ENCODE results near the gene MVP. TPM values are rescaled to one million over a fixed set of nuclear protein-coding genes. Genes with fewer than 3 reads are reported as not detected.
"Not testable (repeated sequence)": the region's sequence is repeated elsewhere in the genome, so short reads cannot be mapped to it uniquely, and the experiment has no call there.

Gene MVP
- total RNA-seq (10 to 100 TPM; 27.9 to 75.9 (median 51.6) TPM), polyA plus RNA-seq (10 to 100 TPM; 17.6 to 34.3 (median 34.1) TPM)
- long read RNA-seq, donor 1, transcript MVP-201 (15 exons, 2,870 nt) = major isoform, 11 of 42 reads
- long read RNA-seq, donor 1, partial matches to known transcripts = 26 of 42 reads
- long read RNA-seq, donor 1, other reads (novel, unspliced or antisense) = 1 of 42 reads
- long read RNA-seq, donor 2, transcript MVP-201 (15 exons, 2,870 nt) = major isoform, 63 of 182 reads
- long read RNA-seq, donor 2, transcript MVP-202 (15 exons, 2,925 nt) = minor isoform, 18 of 182 reads
- long read RNA-seq, donor 2, partial matches to known transcripts = 95 of 182 reads
- long read RNA-seq, donor 2, other reads (novel, unspliced or antisense) = 6 of 182 reads

GRCh38 chr16:29820271-29820701 is at the start of gene MVP:
MVP (plus strand) TSS chr16:29820462; CDS start chr16:29830550, 10,088 bp downstream.
- ATAC-seq = peak; percentile 29 to 45 (median 34)
- peak within 1 kb of the TSS; percentile 80 for H3K27ac ChIP-seq
- H3K4me1 ChIP-seq = peaks cover 48% of the 10 kb centered on the region

DNA sequence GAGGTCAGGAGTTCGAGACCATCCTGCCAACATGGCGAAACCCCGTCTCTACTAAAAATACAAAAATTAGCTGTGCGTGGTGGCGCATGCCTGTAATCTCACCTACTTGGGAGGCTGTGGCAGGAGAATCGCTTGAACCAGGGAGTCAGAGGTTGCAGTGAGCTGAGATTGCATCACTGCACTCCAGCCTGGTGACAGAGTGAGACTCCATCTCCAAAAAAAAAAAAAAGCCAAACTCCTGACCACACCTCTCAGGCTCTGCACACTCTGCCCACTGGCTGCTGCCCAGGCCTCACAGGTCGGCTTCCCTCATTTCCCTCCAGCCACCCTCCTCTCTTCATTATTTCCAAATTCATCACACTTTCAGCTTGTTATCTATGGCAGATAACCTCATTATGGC is 47.9 kb upstream of the MVP start:
- H3K27me3 ChIP-seq (ENCODE audit: insufficient read depth in 3 of 3, low read length in 2 of 3); H3K9me3 ChIP-seq; DNase-seq; ATAC-seq; H3K36me3 ChIP-seq (ENCODE audit: insufficient read depth in 1 of 2, low read depth in 1 of 2); H3K4me1 ChIP-seq; intact Hi-C loops (cut with DNase I); H3K27ac ChIP-seq; H3K4me3 ChIP-seq: not testable (repeated sequence)
- 80 to 89% (median 88%) methylated on average over 7 of the region's 7 CpGs for WGBS, 3 donors

More at GRCh38 chr16:29820271-29820701, at the start of gene MVP:
- H3K27me3 ChIP-seq (ENCODE audit: insufficient read depth in 3 of 3, low read length in 2 of 3) = no peaks in the 10 kb centered on the region
- intact Hi-C loops (cut with DNase I) = no loop called here
- H3K9me3 ChIP-seq = no peaks in the 10 kb centered on the region
- H3K4me3 ChIP-seq = peak within 1 kb of the TSS; percentile 69
- 0 to 1% (median 0%) methylated on average over 4 of the region's 4 CpGs for WGBS, 3 donors
- peaks cover 0 to 26% of the 10 kb centered on the region in 2 donors for H3K36me3 ChIP-seq (ENCODE audit: insufficient read depth in 1 of 2, low read depth in 1 of 2)
- TF ChIP-seq, protein P1, sequence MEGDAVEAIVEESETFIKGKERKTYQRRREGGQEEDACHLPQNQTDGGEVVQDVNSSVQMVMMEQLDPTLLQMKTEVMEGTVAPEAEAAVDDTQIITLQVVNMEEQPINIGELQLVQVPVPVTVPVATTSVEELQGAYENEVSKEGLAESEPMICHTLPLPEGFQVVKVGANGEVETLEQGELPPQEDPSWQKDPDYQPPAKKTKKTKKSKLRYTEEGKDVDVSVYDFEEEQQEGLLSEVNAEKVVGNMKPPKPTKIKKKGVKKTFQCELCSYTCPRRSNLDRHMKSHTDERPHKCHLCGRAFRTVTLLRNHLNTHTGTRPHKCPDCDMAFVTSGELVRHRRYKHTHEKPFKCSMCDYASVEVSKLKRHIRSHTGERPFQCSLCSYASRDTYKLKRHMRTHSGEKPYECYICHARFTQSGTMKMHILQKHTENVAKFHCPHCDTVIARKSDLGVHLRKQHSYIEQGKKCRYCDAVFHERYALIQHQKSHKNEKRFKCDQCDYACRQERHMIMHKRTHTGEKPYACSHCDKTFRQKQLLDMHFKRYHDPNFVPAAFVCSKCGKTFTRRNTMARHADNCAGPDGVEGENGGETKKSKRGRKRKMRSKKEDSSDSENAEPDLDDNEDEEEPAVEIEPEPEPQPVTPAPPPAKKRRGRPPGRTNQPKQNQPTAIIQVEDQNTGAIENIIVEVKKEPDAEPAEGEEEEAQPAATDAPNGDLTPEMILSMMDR (IDR thresholded peaks at IDR 0.05) = no peak
- peak; percentile 68 to 73 for DNase-seq

DNA sequence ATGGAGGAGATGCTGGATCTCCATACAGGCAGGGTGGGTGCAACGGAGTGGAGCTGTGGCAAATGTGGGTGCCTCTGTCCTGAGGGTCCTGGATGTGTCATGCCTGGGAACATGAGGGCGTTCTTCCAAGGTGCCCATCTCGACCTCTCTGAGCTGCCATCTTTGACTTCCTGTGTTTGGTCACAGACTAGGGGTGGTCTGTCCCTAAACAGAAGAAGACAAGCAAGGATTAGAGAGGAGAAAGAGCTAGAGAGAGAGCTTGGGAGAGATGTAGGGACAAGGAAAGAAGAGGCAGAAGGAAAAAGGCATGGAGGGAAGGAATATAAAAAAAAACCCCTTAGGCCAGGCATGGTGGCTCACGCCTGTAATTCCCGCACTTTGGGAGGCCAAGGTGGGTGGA is 45.5 kb upstream of the MVP start:
- WGBS, 3 donors = 83 to 89% (median 86%) methylated on average over 5 of the region's 5 CpGs
- H3K36me3 ChIP-seq (ENCODE audit: insufficient read depth in 1 of 2, low read depth in 1 of 2) = no peaks in the 10 kb centered on the region
- H3K27ac ChIP-seq = no peak overlapping the region
- intact Hi-C loops (cut with DNase I) = no loop called here
- no peak overlapping the region for H3K4me3 ChIP-seq
- TF ChIP-seq, protein P1 (IDR thresholded peaks at IDR 0.05) = no peak
- no peak for ATAC-seq
- no peaks in the 10 kb centered on the region for H3K27me3 ChIP-seq (ENCODE audit: insufficient read depth in 3 of 3, low read length in 2 of 3)
- H3K9me3 ChIP-seq = no peaks in the 10 kb centered on the region
- H3K4me1 ChIP-seq = no peaks in the 10 kb centered on the region
- no peak for DNase-seq

- H3K4me1 ChIP-seq = no peaks in the 10 kb centered on the region
- no peak overlapping the region for H3K27ac ChIP-seq
- TF ChIP-seq, protein P1 (IDR thresholded peaks at IDR 0.05) = no peak
- intact Hi-C loops (cut with DNase I) = no loop called here
- H3K36me3 ChIP-seq (ENCODE audit: insufficient read depth in 1 of 2, low read depth in 1 of 2) = no peaks in the 10 kb centered on the region
- no peaks in the 10 kb centered on the region for H3K27me3 ChIP-seq (ENCODE audit: insufficient read depth in 3 of 3, low read length in 2 of 3)
- no peak overlapping the region for H3K4me3 ChIP-seq
- no peak for DNase-seq
- WGBS, 3 donors = 69 to 70% (median 70%) methylated on average over 4 of the region's 4 CpGs
- ATAC-seq = no peak
- no peaks in the 10 kb centered on the region for H3K9me3 ChIP-seq
Measured at GRCh38 chr16:29775742-29776408, 44.4 kb upstream of the MVP start.

GRCh38 chr16:29777576-29778350 is 42.5 kb upstream of the MVP start, which contains the start of gene ZG16:
ZG16 (plus strand) TSS chr16:29778256; CDS start chr16:29779267, 1,011 bp downstream.
- DNase-seq (no peak), ATAC-seq (no peak)

More at GRCh38 chr16:29777576-29778350, 42.5 kb upstream of the MVP start, which contains the start of gene ZG16:
- no peaks in the 10 kb centered on the region for H3K4me1 ChIP-seq
- WGBS, 3 donors = 57 to 74% (median 60%) methylated on average over 10 of the region's 10 CpGs
- H3K27me3 ChIP-seq (ENCODE audit: insufficient read depth in 3 of 3, low read length in 2 of 3) = no peaks in the 10 kb centered on the region
- no peak within 1 kb of the TSS for H3K27ac ChIP-seq
- intact Hi-C loops (cut with DNase I) = no loop called here
- H3K9me3 ChIP-seq = no peaks in the 10 kb centered on the region
- H3K36me3 ChIP-seq (ENCODE audit: insufficient read depth in 1 of 2, low read depth in 1 of 2) = no peaks in the 10 kb centered on the region
- H3K4me3 ChIP-seq = no peak within 1 kb of the TSS
- TF ChIP-seq, protein P1 (IDR thresholded peaks at IDR 0.05) = no peak
